Lung (tissue), 12 donors: ENCODE measurements around the gene SLC39A5. TPM values are rescaled to one million over a fixed set of nuclear protein-coding genes. Genes with fewer than 3 reads are reported as not detected.

Experiments used
- ATAC-seq: fragments of 200-7000 bp; cut with Tn5 transposase; one replicate; pipeline ENCODE4 v1.9.1; 2020; ENCODE audit warnings: moderate number of reproducible peaks; ENCODE audit not compliant: insufficient read depth, low FRiP score
- DNase-seq, 3 donors: peaks; one replicate each; pipeline ENCODE4 v3.0.0-alpha.2; 2013 to 2017
- H3K27ac ChIP-seq, 2 donors: one replicate each; pipeline ENCODE4 v1.5.1; 2013; ENCODE audit warnings: mild to moderate bottlenecking in 2 of 2, moderate library complexity in 2 of 2, control low read depth in 1 of 2, inconsistent platforms in 1 of 2, low read depth in 1 of 2, low read length in 1 of 2
- H3K27me3 ChIP-seq, 3 donors: one replicate each; pipeline ENCODE4 v1.5.1; 2013; ENCODE audit warnings: low read length in 2 of 3; ENCODE audit not compliant: control insufficient read depth in 3 of 3, insufficient read depth in 3 of 3
- H3K36me3 ChIP-seq, 4 donors: one replicate each; pipeline ENCODE4 v1.5.1; 2013; ENCODE audit warnings: low read length in 4 of 4, mild to moderate bottlenecking in 1 of 4, moderate library complexity in 1 of 4; ENCODE audit not compliant: control insufficient read depth in 4 of 4, insufficient read depth in 4 of 4
- H3K4me1 ChIP-seq, 5 donors: one replicate each; pipeline ENCODE4 v1.5.1; 2013; ENCODE audit warnings: low read length in 5 of 5, mild to moderate bottlenecking in 2 of 5, moderate library complexity in 1 of 5; ENCODE audit not compliant: control insufficient read depth in 5 of 5, insufficient read depth in 5 of 5
- H3K4me3 ChIP-seq: one replicate; pipeline ENCODE4 v1.5.1; 2013; ENCODE audit warnings: mild to moderate bottlenecking, control low read depth, moderate library complexity
- H3K9ac ChIP-seq, 2 donors: one replicate each; pipeline ENCODE4 v1.5.1; 2013; ENCODE audit warnings: low read length in 2 of 2, control low read depth in 1 of 2; ENCODE audit not compliant: insufficient read depth in 1 of 2
- H3K9me3 ChIP-seq, 4 donors: one replicate each; pipeline ENCODE4 v1.5.1; 2013; ENCODE audit warnings: low read length in 3 of 4, mild to moderate bottlenecking in 1 of 4, moderate library complexity in 1 of 4; ENCODE audit not compliant: control insufficient read depth in 4 of 4, insufficient read depth in 3 of 4
- CTCF ChIP-seq: IDR thresholded peaks from 2 replicates; pipeline ENCODE4 v1.5.1; 2012; ENCODE audit warnings: mild to moderate bottlenecking; ENCODE audit errors: control extremely low read depth, extremely low read depth
- WGBS, 2 donors: extraction: QIAGEN DNeasy Blood & Tissue Kit; methylation state at CpG; one replicate each; pipeline ENCODE4 v1.1.7; 2013; 5-methylcytosine and 5-hydroxymethylcytosine counted together
- polyA plus RNA-seq, 2 donors: library from polyadenylated mRNA; stranded (reverse); fragments of 200-250 nt; gene quantifications; one replicate each; pipeline ENCODE4 v1.2.1, GENCODE V29; 2013
- total RNA-seq, 2 donors: library from RNA; depleted of rRNA in 1 of 2; stranded (reverse); fragments of >200 nt in 1 of 2; gene quantifications; one replicate each; pipeline ENCODE4 v1.2.1, GENCODE V29; 2014 to 2021
- donor health status: control.
- donor health status: control.
- donor health status: Bipolar disorder and iron deficiency.
- donor health status: healthy.
- donor health status: DM: yes; HTN: yes; CAD: no.

Gene SLC39A5
- total and polyA plus RNA-seq, 4 donors: 0.13 to 1.1 (median 0.45) TPM

GRCh38 chr12:56243731-56244181, 13.9 kb downstream of the SLC39A5 start:
- Histone ChIP-seq H3K9ac (no peak overlapping the region), H3K36me3 (peaks cover 32 to 76% (median 41%) of the 10 kb centered on the region in 4 donors), H3K4me3 (no peak overlapping the region), H3K9me3 (no peaks in the 10 kb centered on the region), H3K4me1 (peaks cover 0 to 8% (median 0%) of the 10 kb centered on the region in 5 donors), H3K27ac (no peak overlapping the region), H3K27me3 (no peaks in the 10 kb centered on the region)
- WGBS, 2 donors: 75 to 86% methylated on average over 3 of the region's 3 CpGs
- no peak for ATAC-seq
- TF ChIP-seq CTCF: no peak
- DNase-seq: peak; percentile 53 to 70 (median 70)

GRCh38 chr12:56244494-56244893, 14.6 kb downstream of the SLC39A5 start:
- H3K27me3 ChIP-seq: no peaks in the 10 kb centered on the region
- 92 to 93% methylated on average over 14 of the region's 14 CpGs for WGBS, 2 donors
- DNase-seq (no peak), ATAC-seq (no peak)
- H3K9me3 ChIP-seq: no peaks in the 10 kb centered on the region
- H3K9ac ChIP-seq: no peak overlapping the region
- no peak for TF ChIP-seq CTCF
- H3K4me1 ChIP-seq: peaks cover 0 to 8% (median 0%) of the 10 kb centered on the region in 5 donors
- H3K4me3 ChIP-seq: no peak overlapping the region
- H3K36me3 ChIP-seq: peaks cover 37 to 76% (median 44%) of the 10 kb centered on the region in 4 donors
- no peak overlapping the region for H3K27ac ChIP-seq

- TF ChIP-seq CTCF: no peak
- H3K36me3 ChIP-seq: peaks cover 32 to 61% (median 45%) of the 10 kb centered on the region in 4 donors
- 93 to 95% methylated on average over 16 of the region's 16 CpGs for WGBS, 2 donors
- no peaks in the 10 kb centered on the region for H3K9me3 ChIP-seq
- no peak overlapping the region for H3K4me3 ChIP-seq
- peaks cover 0 to 8% (median 0%) of the 10 kb centered on the region in 5 donors for H3K4me1 ChIP-seq
- no peaks in the 10 kb centered on the region for H3K27me3 ChIP-seq
- ATAC-seq (no peak), DNase-seq (no peak)
- no peak overlapping the region for H3K27ac ChIP-seq
- no peak overlapping the region for H3K9ac ChIP-seq
These were observed 18.1 kb downstream of the SLC39A5 start for GRCh38 chr12:56247923-56248322.

- ATAC-seq (no peak), DNase-seq (no peak)
- Histone ChIP-seq H3K27me3 (no peaks in the 10 kb centered on the region), H3K36me3 (peaks cover 37 to 60% (median 52%) of the 10 kb centered on the region in 4 donors), H3K9ac (no peak overlapping the region), H3K4me1 (peaks cover 0 to 5% (median 0%) of the 10 kb centered on the region in 5 donors), H3K9me3 (no peaks in the 10 kb centered on the region), H3K27ac (no peak overlapping the region), H3K4me3 (no peak overlapping the region)
- no peak for TF ChIP-seq CTCF
- 94 to 96% methylated on average over 8 of the region's 8 CpGs for WGBS, 2 donors
These were observed 18.9 kb downstream of the SLC39A5 start for GRCh38 chr12:56248711-56249110.
